ENCODE results near the gene FAHD2A.
"Not testable (repeated sequence)": the region's sequence is repeated elsewhere in the genome, so short reads cannot be mapped to it uniquely, and the experiment has no call there.

FAHD2A gene

DNA sequence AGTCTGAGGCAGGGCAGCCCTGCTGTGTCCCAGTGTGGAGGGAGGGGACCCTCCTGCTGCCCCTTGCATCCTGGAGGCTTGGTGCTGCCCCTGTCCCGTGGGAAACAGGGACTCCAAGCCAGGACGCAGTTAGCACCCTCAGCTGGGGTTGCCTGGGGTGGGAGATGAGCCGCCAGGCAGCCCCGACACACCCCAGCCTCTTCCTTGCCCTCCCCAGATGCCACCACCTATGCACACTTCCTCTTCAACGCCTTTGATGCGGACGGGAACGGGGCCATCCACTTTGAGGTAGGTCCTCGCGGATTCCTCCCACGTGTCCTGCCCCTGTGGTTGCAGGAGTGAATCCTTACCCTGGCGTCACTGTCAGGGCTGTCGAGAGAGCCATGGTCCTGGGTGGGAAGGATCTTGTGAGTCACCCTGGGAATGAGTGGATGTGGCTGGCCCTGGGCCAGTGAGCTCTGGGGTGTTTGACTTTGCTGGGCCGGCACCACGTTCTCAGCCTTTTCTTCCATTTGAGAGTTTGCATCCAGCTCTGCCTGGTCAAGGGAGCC lies 27.5 kb upstream of the FAHD2A start:
- in situ Hi-C loops (cut with MboI; ENCODE audit: low pct_unique_long_range_greater_than_20kb, low sequenced_read_pairs): no loop called here
- no peak for DNase-seq

DNA sequence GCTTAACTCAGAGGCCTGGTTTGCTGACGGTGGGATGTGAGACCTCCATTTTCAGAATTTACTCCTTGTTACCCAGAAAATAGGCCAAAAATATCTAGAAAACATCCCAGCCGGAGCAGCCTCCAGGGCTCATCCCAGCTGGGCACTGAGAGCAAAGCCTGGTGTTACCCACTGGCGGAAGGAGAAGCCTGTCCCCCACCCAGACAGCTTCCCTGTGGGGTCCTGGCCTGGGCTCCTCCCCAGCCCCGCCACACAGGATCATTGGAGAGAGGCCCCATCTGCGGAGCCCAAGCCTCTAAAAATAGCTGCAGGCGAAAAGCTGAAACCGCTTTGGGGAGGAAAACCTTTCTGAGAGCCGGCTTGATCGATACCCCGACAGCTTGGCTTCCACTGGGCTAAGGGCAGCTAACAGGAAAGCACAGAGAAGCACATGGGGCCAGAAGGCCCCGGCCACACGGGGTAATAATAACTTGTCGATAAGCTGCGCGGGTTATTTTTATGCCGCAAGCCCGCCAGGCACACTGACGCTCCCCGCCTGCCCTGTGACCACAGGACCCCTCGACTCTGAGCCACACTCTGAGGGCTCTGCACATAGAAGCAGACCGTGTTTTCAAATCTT lies 26.9 kb upstream of the FAHD2A start:
- no peak for DNase-seq
- in situ Hi-C loops (cut with MboI; ENCODE audit: low pct_unique_long_range_greater_than_20kb, low sequenced_read_pairs): no loop called here

DNA sequence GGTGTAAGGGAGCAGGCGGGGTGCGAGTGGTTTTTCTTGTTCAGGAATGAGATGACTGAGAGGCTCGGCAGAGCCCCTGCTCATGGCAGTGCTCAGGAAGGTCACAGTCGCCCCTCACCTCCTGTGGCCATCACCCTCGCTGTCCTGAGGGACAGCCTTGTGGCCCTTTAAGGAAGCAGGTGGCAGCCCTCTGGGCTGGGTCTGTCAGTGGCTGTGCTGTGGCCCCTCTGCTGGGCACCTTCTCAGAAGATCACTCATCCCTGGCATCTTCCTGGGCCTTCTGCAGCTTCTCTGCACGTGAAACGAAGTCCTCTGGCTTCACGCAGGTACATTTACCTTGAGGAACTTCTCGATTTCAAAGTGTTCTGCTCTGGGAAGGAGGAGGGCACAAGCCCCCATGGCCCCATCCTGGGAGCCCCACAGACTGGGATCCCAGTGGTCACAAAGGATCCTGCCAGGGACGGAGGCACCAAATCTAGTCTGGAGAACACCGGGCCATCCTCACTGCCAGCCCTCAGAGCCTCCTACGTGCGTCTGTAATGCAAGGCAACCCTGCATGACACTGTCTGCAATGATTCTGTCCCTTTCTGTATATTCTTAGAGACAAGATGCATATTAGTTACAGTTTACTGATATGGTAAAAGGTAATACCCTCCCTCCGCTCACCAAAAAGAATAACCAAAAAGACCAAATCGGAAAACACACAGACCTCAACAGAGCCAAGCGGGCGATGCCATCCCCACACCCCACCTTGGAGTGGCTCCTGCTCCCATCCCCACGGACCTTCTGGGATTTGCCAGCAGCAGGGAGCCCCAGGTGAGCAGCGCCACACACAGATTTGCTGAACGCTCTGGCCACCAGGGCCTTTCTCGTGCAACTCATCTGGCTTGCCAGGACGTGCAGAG lies 25.9 kb upstream of the FAHD2A start:
- in situ Hi-C loops (cut with MboI; ENCODE audit: low pct_unique_long_range_greater_than_20kb, low sequenced_read_pairs): no loop called here
- DNase-seq: no peak

DNA sequence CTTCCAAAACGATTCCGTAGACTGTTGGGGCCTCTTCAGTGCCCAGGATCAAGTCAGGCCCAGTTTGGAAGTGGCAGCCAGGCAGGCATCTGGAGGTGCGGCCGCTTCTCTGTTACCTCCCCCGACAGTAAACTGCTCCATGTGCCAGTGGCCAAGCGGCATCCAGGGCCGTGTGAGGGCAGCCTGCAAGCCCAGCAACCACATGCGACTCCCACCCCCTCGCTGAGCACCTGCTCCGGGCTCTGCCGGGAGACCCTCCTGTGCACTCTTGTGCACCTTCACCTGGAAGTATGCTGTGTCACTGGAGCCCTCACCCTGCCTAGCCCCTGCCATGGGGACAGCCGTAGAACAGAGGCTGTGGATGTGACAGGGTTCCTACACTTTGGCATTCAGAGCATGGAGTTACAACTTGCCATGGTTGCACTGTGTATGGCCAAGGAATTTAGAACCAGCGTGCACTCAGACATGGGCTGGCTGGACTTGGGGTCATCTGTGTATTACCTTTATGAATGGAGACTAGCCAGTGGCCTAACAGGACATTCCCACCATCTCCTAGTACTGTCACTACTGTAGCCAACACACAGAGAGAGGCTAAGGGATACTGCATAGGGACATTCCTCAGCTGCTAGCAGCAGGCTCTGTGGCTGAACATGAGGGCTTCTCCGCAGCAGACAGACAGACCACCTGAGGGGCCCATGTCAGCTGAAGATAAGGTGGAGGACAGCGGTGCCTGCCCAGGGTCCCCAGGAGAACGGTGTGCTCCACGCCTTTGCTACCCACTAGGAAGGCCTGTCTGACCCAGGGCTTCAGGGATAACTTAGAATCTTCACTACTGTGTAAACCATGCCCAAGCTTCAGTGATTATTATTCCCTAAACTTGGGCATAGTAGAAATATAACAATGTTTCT lies 25.0 kb upstream of the FAHD2A start:
- in situ Hi-C loops (cut with MboI; ENCODE audit: low pct_unique_long_range_greater_than_20kb, low sequenced_read_pairs): no loop called here
- DNase-seq: no peak

DNA sequence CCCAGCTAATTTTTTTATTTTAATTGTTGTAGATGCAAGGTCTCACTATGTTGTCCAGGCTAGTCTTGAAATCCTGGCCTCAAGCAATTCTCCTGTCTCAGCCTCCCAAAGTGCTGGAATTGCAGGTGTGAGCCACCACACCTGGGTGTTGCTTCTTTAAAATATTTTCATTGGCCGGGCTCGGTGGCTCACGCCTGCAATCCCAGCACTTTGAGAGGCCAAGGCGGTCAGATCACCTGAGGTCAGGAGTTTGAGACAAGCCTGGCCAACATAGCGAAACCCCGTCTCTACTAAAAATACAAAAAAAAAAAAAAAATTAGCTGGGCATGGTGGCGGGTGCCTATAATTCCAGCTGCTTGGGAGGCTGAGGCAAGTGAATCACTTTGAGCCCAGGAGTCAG lies 24.2 kb upstream of the FAHD2A start:
- in situ Hi-C loops (cut with MboI; ENCODE audit: low pct_unique_long_range_greater_than_20kb, low sequenced_read_pairs): not testable (repeated sequence)

DNA sequence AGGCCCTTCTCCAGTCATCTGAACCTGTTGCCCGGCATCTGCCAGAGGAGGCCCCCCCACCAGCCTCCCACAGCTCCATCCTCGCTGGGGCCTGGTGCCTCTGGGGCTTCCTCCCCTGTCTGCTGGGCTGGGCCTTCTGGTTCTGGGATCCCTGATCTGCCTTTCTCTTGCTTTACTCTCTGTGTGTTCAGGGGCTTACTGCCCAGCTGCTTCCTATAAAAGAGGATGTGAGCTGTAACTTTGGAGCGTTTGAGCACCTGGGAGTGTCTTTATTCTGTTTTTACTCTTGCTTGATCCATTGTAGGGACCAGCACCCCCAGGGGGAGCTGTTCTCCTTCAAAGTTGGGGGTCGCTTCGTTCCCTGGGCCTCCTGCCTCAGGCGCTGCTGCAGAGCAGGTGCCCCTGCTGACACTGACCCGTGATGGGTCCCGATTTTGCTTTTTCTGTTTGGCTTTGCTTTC lies 23.1 kb upstream of the FAHD2A start:
- in situ Hi-C loops (cut with MboI; ENCODE audit: low pct_unique_long_range_greater_than_20kb, low sequenced_read_pairs): no loop called here
- no peak for DNase-seq

More for the DNA sequence above, 24.2 kb upstream of the FAHD2A start:
- not testable (repeated sequence) for DNase-seq

DNA sequence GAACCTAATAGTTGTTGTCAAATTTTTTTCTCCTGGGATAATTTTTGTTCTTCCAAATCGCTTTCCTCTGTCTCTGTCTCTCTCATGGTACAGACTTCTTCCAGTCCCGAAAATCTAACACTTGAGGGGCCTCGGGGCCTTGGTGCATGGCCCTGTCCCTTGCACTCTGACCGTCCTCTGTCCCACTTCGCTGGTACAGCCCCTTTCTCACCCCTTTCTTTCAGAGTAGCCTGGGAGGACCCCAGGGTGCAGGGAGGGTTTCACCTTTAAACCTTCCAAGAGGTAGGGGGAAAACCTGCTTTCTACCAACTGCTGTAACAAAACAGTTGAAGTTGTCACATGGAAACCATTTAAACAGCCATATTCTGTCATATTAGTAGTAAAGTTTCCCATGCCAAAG lies 22.2 kb upstream of the FAHD2A start:
- in situ Hi-C loops (cut with MboI; ENCODE audit: low pct_unique_long_range_greater_than_20kb, low sequenced_read_pairs): no loop called here
- DNase-seq: no peak

DNA sequence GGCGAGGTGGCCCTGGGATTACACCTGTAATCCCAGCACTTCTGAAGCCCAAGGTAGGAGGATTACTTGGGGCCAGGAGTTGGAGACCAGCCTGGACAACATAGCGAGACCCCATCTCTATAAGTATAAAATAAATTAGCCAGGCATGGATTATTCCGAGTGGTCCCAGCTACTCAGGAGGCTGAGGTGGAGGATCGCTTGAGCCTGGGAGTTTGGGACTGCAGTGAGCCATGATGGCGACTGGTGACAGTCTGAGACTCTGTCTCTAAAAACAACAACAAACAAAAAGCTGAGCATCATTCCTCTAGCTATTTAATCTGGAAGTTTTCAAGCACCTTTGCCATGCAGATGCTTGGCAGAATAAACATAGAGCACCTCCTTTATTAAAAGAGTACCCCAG lies 21.8 kb upstream of the FAHD2A start:
- in situ Hi-C loops (cut with MboI; ENCODE audit: low pct_unique_long_range_greater_than_20kb, low sequenced_read_pairs): no loop called here
- no peak for DNase-seq

DNA sequence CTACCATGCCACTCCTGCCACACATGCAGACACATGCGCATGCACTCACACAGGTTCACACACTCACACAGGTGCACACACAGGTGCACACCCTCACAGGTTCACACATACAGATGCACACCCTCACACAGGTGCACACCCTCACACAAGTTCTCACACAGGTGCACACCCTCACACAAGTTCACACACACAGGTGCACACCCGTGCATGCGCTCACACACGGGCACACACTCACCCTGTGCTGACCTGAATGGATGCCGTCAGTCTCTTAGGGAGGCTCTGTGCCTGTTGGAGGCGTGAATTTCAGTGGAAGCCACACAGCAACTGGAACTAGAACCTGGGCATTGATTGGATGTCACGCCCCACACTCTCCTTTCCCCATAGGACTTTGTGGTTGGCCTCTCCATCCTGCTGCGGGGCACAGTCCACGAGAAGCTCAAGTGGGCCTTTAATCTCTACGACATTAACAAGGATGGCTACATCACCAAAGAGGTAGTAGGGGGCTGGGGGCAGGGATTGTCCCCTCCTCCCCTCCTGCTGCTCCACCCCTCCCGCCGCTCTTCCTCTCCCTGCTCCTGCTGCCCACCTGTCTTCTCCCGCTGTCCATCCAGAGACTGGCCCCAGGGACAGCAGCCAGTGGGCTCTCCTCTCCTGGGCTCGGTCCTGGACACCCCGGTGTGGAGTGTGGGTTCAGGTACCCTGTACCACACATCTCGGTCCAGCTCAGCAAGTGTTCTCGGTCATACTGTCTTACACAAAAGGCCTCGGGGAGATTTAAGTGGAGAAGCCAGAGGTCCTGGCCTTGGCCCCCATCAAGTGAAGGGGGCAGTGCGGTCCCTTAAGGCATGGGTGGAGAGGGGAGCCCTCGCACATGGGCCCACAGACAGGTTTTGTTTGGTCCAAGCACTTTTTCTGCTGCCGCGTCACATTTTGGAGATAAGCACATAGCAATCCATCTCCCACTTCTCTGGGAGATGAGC lies 21.0 kb upstream of the FAHD2A start:
- in situ Hi-C loops (cut with MboI; ENCODE audit: low pct_unique_long_range_greater_than_20kb, low sequenced_read_pairs): no loop called here
- DNase-seq: no peak

DNA sequence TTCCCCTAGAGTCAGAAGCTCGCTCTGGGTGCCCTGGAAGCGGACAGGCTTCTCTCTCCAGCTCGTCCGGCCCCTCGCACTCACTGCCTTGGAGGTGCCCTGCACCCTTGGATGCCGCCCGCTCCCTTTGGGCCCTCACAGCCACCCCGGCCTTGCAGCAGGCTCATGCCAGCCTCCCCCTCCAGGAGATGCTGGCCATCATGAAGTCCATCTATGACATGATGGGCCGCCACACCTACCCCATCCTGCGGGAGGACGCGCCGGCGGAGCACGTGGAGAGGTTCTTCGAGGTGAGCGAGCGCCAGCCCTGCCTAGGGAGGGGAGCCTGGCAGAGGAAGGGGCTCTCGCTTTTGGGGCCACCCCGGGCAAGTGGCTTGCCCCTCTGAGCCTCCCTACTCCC lies 20.3 kb upstream of the FAHD2A start:
- no peak for DNase-seq

DNA sequence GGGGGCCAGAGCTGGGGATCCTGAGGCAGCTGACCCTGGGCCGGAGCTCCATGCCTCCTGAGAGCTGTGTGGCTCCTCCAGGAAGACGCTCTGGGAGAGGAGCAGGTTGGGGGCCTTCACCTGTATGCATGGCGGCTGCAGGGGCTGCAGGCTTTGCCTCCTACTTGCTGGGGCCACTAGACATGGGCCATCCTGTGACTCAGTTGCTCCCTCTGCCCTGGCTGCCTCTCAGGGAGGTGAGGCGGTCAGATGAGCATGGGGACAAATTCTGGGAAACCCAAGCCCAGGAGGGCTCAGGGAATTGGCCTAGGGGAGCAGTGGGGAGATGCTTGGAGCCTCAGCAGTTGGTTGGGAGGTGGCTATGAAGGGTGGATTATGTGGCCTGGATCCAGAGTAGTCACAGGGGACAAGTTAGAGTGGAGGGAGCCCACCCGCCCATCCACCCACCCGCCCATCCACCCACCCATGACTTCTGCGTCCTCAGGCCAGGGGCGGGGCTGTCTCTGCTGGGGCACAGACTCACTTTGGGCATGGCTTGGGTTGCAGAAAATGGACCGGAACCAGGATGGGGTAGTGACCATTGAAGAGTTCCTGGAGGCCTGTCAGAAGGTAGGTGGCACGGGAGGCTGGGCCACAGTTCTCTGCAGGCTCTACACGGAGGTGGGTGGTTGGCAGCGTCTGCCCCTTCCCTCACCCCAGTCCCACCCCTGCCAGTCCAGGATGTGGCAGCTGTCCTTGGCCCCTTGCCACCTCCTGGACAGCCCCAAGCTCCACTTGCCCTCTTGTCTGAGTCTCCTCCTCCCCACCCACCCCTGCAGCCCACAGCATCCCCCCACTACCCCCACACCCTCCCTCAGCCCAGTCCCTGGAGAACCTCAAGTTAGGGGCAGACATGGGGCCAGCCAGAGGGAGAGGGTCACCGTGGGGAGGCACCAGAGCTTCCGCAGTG lies 19.5 kb upstream of the FAHD2A start:
- in situ Hi-C loops (cut with MboI; ENCODE audit: low pct_unique_long_range_greater_than_20kb, low sequenced_read_pairs): no loop called here

More for the DNA sequence above, 20.3 kb upstream of the FAHD2A start:
- in situ Hi-C loops (cut with MboI; ENCODE audit: low pct_unique_long_range_greater_than_20kb, low sequenced_read_pairs): no loop called here

DNA sequence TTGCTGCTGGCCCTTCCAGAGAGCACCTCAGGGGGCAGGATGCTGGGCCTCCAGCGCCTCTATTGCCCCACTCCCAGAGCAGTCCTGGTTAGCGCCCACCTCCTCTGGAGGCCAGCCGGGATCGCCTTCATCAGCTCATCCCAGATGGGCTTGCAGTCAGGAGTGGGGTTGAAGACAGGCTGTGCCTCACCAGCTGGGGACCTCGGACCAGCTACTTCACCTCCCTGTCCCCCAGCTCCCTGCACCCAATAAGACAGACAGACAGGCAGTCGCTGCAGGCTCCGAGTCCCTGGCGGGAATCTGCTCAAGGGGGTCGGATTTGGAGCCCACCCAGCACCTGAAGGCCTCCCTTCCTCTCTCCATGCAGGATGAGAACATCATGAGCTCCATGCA lies 18.9 kb upstream of the FAHD2A start:
- in situ Hi-C loops (cut with MboI; ENCODE audit: low pct_unique_long_range_greater_than_20kb, low sequenced_read_pairs): no loop called here

More for the DNA sequence above, 19.5 kb upstream of the FAHD2A start:
- no peak for DNase-seq

DNA sequence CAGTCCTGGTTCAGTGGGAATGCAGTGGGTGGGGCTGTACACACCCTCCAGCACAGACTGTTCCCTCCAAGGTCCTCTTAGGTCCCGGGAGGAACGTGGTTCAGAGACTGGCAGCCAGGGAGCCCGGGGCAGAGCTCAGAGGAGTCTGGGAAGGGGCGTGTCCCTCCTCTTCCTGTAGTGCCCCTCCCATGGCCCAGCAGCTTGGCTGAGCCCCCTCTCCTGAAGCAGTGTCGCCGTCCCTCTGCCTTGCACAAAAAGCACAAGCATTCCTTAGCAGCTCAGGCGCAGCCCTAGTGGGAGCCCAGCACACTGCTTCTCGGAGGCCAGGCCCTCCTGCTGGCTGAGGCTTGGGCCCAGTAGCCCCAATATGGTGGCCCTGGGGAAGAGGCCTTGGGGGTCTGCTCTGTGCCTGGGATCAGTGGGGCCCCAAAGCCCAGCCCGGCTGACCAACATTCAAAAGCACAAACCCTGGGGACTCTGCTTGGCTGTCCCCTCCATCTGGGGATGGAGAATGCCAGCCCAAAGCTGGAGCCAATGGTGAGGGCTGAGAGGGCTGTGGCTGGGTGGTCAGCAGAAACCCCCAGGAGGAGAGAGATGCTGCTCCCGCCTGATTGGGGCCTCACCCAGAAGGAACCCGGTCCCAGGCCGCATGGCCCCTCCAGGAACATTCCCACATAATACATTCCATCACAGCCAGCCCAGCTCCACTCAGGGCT lies 17.5 kb upstream of the FAHD2A start:
- in situ Hi-C loops (cut with MboI; ENCODE audit: low pct_unique_long_range_greater_than_20kb, low sequenced_read_pairs): no loop called here
- DNase-seq: no peak

More for the DNA sequence above, 18.9 kb upstream of the FAHD2A start:
- no peak for DNase-seq

DNA sequence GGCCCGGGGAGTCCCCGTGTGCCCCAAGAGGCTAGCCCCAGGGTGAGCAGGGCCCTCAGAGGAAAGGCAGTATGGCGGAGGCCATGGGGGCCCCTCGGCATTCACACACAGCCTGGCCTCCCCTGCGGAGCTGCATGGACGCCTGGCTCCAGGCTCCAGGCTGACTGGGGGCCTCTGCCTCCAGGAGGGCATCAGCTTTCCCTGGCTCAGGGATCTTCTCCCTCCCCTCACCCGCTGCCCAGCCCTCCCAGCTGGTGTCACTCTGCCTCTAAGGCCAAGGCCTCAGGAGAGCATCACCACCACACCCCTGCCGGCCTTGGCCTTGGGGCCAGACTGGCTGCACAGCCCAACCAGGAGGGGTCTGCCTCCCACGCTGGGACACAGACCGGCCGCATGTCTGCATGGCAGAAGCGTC lies 16.9 kb upstream of the FAHD2A start:
- DNase-seq: no peak
- in situ Hi-C loops (cut with MboI; ENCODE audit: low pct_unique_long_range_greater_than_20kb, low sequenced_read_pairs): no loop called here

DNA sequence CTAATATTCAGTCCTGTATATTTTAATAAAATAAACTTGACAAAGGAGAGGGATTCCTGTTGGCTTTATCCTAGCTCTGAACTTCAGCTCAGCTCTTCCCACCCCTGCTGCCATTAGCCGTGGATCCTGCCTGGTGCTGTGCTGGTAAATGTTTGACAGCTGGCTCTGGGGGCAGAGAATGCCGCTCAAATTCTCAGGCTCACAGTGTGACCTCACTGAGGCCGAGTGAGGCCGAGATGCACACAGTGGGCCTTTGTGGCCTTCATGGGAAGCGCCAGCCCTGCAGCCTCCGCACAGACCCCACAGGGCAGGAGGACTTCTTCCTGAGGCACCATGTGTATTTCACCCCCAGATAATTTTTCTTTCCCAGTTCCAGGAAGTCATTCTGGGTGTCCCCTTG lies 16.5 kb upstream of the FAHD2A start:
- in situ Hi-C loops (cut with MboI; ENCODE audit: low pct_unique_long_range_greater_than_20kb, low sequenced_read_pairs): no loop called here
- no peak for DNase-seq

DNA sequence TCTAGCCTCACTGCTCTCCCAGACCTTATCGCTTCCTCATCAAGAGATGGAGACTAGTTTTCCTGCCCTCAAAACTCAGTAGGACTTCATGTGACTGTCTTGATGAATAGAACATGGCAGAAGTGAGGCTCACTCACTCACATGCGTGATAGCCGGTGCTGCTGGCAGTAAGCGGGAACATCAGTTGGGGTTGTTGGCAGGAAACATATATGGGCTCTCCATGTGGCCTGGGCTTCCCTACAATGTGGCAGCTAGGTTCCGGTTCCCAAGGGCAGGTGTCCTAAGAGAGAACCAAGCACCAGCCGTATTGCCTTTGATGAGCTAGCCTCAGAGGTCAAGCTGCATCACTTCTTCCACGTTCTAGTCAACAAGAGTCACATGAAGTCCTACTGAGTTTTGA lies 15.2 kb upstream of the FAHD2A start:
- in situ Hi-C loops (cut with MboI; ENCODE audit: low pct_unique_long_range_greater_than_20kb, low sequenced_read_pairs): no loop called here

More for the DNA sequence above, 15.2 kb upstream of the FAHD2A start:
- DNase-seq: no peak

Data from KBM-7 (cell line).